Measurements from ENCODE around the gene PLK3.
A peak's percentile ranks its signal among the peaks of the same experiment; 100 is the strongest.
"Not testable (repeated sequence)": the region's sequence is repeated elsewhere in the genome, so short reads cannot be mapped to it uniquely, and the experiment has no call there.

PLK3 gene

DNA sequence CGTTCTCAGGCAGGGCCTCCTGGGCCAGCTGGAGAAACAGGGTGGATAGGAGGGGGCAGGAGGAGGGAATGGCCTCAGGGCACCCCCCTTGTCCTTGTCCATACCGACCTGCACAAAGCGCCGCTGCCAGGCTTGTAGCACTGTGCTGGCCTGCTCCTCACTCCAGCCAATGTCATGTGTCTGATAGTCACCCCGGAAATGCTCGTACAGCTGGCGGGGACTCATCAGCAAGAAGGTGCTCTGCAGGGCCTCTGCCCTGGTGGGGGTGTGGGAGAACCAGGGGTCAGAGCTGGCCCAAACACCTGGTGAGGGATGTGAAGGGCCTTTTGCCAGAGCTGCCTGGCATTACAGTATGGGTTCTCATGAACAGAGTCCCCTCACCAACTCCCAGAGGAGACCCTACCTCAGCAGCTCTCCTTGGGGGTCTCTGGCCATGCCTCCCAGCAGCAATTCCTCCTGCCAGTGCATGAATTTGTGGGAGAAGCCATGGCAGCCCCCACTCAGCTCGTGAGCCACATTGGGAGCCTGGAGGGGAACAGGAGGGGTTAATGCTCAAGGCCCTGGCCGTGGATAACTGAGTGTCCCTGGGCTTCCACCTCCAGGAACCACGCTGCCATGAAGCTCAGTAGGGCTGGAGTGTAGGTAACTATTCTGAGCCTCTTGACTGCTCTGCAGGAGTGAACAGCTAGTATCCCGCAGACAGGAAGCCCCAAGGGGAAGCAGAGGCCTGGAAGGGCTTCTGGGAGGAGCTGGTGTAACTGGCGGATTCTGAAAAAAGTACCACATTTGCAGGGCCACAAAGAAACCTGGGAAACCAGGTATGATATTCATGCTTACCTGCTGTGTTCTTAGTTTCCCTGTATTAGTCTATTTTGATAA, 29.6 kb downstream of the PLK3 start:
- DNase-seq, result no peak

DNA sequence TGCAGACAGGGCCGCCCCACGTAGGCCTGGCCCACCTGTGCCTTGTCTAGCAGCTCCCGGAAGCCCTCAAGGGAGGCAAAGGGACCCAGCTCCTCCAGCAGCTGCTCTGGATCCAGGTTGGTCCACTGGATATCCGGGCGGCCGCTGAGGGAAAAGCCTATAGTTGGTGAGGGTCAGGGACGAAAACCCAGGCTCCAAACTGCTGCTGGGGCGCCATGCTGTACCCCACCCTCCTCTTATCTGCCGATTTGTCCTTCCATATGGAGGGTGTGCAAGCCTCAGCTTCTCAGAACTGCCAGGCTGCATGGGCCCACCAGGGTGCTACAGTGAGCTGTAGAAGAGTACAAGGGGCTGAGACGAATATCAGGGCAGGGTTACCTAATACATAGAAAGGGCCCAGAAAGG, 30.7 kb downstream of the PLK3 start:
- DNase-seq, result no peak

DNA sequence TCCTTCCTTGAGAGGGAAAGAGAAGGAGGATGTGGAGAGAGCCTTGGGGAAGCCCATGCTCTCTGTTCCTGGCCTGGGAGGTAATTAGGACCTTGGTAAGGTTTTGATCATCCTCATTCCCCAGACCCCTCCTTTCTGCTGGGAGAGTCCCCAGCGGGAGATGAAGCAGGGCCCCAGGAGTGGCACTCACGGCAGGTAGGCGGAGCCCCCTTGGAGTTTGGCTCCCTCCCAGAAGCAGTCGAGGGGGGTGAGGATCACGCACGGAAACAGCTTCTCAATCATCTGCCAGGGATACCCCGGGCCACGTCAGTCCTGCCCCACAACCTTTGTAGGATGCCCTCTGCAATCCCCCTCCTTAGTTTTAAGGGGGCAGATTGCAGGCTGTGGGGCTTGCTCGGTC, 31.3 kb downstream of the PLK3 start:
- peak; percentile 37 for DNase-seq

DNA sequence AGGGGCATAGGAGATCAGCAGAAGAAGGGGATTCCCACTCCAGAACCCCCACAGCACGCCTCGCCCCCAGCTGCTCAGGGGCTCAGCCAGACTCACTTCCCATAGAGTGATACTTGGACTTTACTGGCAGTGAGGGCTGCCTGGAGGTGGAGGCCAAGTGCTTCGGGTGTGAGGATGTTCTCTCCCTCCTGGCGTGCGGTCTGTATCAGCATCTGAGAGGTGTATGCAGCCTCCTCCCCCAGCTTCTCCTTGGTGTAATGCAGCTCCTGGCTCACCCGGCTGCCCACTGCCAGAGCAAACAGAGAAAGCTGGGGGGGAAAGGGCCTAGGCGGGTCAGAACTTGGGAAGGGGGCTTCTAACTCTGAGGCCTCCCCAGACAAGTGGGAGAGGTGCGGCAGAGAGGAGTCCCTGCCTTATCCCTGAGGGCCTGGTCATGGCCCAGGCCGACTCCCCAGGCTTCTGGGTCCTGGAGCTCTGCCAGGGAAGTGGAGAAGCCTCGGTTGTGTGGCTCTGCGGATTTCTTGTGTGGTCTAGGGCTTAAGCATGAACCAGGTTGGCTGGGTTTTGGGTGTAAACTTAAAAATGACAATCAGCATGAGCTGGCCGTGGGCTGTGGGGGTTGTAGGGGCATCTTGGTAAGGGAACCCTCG, 32.0 kb downstream of the PLK3 start:
- no peak for DNase-seq

DNA sequence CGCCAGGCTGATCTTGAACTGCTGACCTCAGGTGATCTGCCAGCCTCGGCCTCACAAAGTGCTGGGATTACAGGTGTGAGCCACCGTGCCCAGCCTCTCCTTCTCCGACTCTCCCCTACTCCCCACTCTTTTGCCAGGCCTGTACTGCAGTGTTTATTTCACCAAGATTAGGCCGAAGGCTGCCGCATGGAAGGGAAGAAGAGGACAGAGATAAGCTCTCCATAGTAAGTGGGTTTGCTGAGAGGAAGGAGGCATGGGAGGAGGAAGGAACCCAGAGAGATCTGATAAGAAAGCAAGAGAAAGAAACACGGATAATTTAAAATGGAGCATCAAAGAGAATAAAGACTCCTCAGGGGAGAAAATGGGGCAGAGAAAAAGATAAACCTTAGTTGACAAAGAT, 34.2 kb downstream of the PLK3 start:
- no peak for DNase-seq

DNA sequence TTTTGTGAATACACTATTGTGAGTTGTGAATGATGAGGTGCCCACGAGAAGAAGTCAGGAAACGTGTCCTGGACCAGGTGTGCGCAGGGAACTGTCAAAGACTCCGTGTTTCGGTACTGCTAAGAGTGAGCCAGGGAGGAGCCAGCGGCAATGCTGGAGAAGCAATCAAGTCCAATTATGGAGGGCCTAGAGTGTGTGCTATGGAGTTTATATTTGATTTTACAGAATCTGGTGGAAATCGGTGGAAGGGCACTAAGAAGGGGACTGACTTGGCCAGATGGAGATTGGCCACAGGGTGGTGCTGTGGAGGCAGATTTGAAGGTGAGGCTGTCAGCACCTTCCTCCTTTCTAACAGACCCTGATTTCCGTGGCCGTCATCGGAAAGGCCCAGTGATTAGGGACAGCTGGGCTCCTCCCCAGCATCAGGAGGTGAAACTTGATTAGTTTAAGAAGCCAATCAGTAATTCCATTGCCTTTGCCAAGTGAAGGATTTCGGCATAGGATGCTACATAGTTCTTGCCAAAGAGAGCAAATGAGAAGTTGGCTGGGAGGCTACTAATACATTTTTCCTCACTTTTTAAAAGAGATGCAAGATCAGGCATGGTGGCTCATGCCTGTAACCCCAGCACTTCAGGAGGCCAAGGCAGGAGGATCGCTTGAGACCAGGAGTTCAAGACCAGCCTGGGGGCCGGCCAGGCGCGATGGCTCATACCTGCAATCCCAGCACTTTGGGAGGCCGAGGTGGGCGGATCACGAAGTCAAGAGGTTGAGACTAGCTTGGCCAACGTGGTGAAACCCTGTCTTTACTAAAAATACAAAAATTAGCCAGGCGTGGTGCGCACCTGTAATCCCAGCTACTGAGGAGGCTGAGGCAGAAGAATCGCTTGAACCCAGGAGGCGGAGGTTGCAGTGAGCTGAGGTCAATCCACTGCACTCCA, 35.8 kb downstream of the PLK3 start:
- DNase-seq, result peak; percentile 37

DNA sequence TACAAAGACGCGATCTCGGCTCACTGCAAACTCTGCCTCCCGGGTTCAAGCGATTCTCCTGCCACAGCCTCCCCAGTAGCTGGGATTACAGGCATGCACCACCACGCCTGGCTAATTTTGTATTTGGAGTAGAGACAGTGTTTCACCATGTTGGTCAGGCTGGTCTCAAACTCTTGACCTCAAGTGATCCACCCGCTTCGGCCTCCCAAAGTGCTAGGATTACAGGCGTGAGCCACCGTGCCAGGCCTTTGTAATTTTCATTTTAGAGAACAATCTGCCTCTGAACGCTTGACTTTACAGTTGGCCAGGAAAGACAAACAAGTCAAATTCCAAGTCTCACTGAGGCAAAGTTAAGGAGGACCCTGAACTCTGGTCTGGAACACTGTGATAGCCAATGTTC, 38.1 kb downstream of the PLK3 start:
- not testable (repeated sequence) for DNase-seq

DNA sequence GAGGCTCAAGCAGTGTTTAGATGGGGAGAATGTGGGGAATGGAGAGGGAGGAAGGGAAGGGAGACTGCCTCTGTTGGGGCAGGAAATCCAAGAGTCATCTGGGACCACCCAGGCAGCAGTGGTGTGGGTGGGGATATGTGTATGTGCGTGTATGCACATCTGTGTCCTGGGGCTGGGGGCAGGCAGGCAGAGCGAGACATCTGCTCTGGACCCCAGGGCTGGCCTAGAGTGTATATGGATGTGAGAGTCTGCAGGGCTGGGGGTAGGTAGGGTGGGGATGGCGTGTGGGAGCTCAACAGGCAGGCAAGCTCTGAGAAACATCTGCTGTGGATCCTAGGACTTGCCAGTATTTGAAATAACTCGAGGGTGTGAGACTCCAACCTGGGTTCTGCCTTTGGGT, 39.4 kb downstream of the PLK3 start:
- DNase-seq, result no peak

DNA sequence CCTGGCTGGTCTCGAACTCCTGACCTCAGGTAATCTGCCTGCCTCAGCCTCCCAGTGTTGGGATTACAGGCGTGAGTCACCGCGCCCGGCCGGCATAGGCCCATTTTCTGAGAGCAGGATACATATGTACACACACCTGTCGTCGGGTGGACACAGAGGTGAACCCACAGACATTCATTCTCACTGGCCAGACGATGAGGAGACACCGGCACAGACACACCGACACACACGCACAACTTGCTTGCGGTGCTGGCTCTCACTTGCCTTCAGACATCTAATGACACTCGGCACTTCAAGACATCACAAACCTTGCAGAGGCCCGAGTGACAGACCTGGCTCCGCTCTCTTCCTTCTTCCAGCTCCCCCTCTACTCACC, 42.3 kb downstream of the PLK3 start:
- no peak for DNase-seq

DNA sequence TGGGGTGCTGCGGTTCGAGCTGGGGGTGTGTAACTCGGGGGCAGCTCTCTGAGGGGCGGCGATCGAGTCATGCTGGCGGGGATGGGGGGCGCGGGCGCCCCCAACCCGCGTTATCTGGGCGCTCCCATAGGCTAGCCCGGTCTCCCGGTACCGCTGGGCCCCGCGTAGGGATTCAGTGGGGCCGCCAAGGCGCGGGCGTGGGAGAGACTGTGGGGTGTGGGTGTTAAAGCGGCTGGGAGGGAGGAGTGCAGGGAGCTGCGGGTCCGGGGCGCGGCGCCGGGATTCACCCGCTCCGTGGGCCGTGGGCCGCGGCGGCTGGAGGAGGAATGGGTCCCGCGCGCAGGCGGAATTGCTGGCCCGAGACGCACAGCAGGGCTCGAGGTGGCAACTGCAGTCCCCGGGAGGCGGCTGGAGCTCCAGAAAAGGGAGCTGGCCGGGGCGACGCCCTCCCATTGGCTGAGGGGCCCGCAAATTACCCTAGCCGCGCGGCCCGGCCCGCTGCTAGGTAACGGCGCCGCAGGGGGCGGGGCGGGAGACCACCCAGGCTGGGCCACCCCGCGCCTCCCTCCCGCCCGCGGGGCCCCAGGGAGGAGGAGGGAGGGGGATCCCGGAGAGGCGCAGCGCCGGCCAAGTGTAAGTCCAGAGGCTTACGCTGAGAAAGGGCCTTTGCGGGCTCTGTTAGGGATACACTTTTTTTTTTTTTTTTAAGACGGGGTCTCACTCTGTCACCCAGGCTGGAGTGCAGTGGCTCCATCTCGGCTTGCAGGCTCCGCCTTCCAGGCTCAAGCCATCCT, 42.9 kb downstream of the PLK3 start, which contains the start of gene PTCH2:
Gene PTCH2, minus strand, starts transcription at position 392 of the 794 bp plus-strand sequence. Its CDS starts 321 bp downstream, at position 71.
- peak; percentile 59 for DNase-seq

DNA sequence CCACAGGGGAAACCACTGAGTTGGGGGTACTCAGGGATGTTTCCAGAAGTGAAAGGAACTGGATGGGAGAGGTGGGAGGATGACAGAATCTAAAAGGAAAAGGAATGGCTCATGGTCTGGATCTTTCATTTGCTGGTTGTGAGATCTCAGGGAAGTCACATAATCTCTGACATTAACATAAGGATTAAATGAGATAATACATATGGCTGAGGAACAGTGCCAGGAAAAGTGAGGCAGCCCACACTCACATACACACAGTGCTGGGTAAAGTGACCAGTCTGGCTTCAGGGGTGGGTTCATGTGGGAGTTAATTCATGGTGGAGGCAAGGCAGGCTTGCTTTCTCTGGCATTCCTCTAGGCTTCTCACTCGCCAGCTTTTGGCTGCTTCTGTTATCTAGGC, 46.8 kb downstream of the PLK3 start:
- no peak for DNase-seq

DNA sequence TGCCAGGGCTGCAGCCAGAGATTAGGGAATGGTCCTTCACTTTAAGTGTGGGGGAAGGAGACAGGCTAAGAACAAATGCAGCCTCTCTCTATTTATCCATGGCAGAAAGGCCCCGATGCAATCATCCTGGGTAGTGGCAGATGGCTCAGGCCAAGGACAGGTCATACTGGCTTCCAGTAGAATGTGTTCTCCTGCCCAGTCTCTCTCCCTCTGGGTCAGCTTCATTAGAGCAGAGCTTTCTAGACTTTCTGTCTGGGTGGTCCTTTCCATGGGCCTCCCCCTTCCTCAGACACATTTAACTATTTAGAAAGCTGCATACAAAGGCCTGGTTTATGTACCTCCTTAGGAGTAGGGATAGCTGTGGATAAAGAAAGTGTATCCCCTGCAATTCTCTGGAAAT, 47.7 kb downstream of the PLK3 start:
- DNase-seq, result no peak

DNA sequence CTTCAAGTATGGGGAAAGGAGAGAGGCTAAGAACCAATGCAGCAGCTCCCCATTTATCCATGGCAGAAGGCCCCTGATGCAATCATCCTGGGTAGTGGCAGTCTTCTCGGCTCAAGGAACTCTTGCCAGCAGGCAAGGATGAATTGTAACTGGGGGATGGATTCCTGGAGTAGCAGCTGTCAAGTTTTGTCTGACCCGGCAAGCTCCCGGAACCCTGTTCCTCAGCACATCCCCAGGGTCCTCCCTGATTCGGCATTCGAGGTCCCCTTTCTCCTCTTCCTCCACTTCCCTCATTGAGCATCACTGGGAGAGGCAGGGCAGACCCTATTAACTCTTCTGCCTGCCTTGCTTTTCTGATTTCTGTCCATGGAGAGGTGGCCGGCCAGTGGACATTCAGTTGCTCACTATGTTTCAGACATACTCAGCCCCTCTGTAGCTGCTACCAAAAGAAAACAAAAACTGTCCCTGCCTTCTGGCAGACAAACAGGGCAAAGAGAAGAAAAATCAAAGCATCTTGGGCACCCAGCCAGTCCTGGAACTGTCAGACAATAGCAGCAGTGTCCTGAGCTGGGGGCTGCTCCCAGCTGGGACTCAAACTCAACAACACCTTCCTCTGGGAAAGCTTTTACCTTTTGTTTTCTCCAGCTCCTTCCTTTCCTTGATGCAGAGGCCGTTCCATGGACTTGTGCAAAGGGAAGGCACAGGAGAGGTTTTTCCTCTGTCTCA, 48.4 kb downstream of the PLK3 start:
- no peak for DNase-seq

DNA sequence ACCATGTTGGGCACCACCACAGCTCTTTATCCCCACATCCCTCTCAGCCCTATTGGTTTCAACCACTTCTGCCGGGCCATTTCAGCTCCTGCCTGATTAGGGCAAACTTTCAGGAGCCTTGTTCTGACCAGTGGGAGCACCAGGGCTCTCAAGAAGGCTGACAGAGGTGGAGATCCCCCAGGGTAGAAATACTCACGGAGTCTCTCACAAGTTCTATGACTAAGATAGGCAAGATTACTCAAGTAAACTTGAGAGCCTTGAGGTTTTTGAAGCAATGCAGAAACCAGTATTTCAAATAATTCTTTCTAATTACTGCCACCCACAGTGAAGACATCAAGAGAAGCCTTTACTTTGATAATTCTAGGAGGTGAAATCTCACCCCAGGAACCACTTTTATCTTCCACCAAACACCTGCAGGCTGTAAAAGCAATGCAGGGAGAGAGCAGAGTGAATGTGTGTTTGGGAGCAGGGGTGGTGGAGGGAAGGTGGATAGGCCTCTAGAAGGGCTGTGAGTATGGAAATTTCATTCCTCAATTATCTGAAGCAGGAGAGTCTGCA, 49.5 kb downstream of the PLK3 start:
- DNase-seq, result no peak

DNA sequence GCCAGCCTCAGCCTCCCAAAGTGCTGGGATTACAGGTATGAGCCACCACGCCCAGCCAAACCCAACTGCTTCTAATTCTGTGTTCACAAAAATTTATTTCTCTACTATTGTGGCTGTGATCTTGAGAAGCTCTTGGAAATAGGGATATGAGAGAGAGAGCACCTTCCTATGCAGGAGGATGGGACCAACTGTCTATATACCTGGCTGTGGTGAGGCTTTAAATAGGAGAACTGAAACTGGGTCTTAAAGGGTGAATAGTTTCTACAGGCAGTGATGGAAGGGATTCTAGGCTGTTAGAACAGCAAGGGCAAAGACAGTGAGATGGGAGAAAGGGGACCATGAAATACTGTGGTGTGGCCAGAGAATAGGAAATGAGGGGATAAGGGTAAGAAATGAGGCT, 51.1 kb downstream of the PLK3 start:
- no peak for DNase-seq

DNA sequence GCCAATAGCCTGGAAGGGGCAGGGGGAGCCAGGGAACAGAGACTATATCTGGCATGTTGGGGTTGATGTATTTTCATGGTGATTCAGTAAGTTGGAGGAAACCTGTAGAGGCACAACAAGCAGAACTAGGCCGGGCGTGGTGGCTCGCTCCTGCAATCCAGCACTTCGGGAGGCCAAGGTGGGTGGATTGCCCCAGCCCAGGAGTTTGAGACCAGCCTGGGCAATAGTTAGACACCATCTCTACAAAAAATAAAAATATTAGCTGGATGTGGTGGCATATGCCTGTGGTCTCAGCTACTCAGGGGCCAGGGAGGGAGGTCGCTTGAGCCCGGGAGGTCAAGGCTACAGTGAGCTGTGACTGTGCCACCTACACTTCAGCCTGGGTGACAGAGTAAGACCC, 53.0 kb downstream of the PLK3 start:
- no peak for DNase-seq

DNA sequence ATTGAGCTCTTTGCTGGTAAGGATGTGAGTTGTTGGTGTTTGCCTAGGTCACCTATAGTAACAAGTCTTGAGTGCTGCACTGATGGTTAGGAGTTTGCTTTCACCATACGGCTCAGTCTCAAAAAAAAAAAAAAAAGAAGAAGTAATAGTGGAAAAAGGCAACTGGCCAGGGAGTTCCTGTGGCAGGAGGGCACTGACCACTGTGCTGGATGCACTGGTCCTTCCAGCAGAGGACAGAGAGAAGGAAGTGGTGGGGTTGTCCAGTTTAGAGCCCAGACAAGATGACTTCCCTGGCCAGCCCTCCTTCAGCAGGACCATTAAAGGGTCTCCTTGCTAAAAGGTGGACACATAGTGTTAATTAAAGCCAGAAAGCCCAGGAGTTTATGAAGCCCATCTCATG, 54.8 kb downstream of the PLK3 start:
- DNase-seq, result no peak
